Body of pancreas (tissue), 4 donors: ENCODE data around the gene USP2.

Source experiments
- CTCF ChIP-seq, 7 experiments: fragments of 450-650 bp in 4 of 7; fragments of 200-600 bp in 3 of 7; sonication (generic) in 3 of 7; IDR thresholded peaks; one replicate each; pipeline ENCODE4 v1.5.1; 2016 to 2019; ENCODE audit warnings: antibody characterized with exemption in 7 of 7
- POLR2A ChIP-seq, 3 donors: fragments of 450-650 bp; IDR thresholded peaks; one replicate each; pipeline ENCODE4 v1.6.1; 2016; ENCODE audit warnings: antibody characterized with exemption in 3 of 3, mild to moderate bottlenecking in 2 of 3

GRCh38 chr11:119335091-119335654 lies 46.3 kb downstream of the USP2 start:
- TF ChIP-seq CTCF (IDR thresholded peaks at IDR 0.05), result no peak
- TF ChIP-seq POLR2A (IDR thresholded peaks at IDR 0.05), result no peak
